Measurements from ENCODE around the gene DCAF11.
A peak's percentile ranks its signal among the peaks of the same experiment; 100 is the strongest.

Gene DCAF11

DNA sequence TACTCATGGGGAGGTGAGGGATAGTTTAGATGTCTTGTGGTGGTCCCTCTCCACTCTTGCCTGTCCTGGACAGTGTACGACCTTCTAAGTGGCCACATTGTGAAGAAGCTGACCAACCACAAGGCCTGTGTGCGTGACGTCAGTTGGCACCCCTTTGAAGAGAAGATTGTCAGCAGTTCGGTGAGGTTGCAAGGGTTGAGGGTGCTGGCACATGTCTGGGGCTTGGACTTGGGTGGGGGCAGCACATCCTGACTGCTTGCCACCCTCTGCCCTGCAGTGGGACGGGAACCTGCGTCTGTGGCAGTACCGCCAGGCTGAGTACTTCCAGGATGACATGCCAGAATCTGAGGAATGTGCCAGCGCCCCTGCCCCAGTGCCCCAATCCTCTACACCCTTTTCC lies 8.3 kb downstream of the DCAF11 start:
- no peak for DNase-seq

DNA sequence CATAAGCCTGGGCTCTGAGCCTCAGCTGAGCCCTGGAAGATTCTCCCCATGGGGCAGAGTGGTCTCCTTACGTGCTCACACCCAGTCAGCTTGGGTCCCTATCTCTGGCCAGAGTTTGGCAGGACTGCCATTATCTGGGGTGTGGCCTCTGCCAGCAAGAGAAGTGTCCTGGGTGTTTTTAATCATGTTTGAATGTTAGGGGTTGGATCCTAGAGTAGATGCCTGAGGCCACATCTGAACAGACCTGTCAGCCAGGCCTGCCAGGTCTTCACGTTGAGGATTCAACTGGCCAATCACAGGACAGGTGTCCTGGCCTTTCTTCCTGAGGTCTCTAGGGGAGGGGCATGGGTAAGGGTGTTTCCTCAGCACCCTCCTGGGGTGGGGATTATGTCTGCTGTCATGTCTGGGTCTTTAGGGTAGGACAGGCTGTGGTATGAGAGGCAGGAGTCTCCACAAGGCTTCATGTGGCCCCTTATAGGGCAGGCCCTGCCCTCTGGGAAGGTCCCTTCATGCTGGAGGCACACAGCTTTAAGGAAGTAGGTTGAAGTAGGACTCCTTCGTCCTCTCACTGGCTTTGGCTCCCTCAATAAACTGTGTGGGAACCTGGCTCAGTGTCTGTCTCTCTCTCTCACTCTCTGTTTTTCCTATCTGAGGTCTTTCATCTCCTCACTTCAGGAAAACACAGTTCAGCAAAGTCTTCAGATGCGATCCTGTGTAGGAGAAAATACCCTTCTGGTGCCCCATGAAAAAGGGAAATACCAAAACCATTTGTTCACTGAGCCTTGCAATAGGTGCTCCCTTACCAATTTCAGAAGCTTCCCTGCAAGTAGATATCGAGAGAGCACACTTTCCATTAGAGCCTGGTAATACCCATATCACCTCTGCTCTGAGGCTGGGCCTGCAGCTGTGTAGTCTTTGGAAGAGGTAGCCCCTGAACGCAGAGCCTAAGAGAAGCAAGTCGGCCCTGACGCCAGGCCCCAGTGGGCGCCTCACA lies 9.1 kb downstream of the DCAF11 start:
- DNase-seq: no peak

DNA sequence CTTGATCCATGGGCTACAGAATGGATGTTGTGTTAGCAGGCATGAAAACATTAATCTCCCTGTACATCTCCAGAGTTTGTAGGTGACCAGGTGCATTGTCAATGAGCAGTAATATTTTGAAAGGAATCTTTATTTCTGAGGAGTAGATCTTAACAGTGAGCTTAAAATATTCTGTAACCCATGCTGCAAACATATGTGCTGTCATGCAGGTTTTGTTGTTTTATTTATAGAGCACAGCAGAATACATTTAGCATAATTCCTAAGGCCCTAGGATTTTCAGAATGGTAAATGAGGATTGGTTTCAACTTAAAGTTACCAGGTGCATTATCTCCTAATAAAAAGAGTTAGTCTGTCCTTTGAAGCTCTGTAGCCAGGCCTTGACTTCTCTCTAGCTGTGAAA lies 12.4 kb downstream of the DCAF11 start:
- DNase-seq: no peak

DNA sequence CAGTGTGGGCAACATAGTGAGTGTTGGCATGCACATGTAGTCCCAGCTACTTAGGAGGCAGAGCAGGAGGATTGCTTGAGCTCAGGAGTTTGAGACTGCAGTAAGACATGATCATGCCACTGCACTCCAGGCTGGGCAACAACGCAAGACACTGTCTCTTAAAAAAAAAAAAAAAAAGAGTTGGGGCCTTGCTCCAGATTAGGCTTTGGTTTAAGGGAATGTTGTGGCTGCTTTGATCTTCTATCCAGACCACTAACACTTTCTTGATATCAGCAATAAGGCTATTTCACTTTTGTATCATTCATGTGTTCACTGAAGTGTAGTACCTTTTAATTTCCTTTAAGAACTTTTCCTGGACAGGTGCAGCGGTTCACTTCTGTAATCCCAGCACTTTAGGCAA lies 13.1 kb downstream of the DCAF11 start:
- DNase-seq: no peak

DNA sequence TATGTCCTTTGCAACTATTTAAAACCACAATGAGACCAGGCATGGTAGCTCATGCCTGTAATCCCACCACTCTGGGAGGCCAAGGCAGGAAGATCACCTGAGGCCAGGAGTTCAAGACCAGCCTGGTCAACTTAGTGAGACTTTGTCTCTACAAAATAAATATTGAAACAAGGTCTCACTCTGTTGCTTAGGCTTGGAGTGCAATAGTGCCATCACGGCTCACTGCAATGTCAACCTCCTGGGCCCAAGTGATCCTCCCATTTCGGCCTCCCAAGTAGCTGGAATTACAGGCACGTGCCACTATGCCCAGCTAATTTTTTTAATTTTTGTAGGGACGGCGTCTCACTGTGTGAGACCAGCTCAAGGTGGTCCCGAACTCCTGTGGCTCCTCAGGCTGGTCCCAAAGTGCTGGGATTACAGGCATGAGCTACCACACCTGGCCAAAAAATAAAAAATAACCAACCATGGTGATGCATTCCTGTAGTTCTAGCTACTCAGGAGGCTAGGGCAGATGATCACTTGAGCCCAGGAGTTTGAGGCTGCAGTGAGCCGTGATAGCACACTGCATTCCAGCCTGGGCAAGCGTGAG lies 14.9 kb downstream of the DCAF11 start:
- no peak for DNase-seq

DNA sequence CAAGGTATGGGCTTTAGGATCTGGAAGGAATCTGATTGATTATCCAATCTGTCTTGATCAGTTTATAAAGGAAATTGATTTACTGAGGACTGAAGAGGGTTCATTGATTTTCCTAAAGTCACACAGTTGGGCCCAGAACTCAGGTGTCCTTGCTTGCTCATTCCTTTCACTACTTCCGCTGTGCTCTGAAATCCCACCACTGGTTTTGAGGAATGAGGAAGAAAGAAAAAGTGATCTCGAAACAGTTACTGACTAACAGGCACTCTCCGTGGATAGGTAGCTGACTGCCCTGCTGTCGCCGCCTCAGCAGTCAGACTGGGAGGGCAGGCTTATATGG lies 15.8 kb downstream of the DCAF11 start, which contains the start of gene FITM1:
TSS of gene FITM1 (plus strand) at position 280 of the 337 bp plus-strand sequence. CDS start 905 bp downstream, outside the sequence.
- DNase-seq: no peak

DNA sequence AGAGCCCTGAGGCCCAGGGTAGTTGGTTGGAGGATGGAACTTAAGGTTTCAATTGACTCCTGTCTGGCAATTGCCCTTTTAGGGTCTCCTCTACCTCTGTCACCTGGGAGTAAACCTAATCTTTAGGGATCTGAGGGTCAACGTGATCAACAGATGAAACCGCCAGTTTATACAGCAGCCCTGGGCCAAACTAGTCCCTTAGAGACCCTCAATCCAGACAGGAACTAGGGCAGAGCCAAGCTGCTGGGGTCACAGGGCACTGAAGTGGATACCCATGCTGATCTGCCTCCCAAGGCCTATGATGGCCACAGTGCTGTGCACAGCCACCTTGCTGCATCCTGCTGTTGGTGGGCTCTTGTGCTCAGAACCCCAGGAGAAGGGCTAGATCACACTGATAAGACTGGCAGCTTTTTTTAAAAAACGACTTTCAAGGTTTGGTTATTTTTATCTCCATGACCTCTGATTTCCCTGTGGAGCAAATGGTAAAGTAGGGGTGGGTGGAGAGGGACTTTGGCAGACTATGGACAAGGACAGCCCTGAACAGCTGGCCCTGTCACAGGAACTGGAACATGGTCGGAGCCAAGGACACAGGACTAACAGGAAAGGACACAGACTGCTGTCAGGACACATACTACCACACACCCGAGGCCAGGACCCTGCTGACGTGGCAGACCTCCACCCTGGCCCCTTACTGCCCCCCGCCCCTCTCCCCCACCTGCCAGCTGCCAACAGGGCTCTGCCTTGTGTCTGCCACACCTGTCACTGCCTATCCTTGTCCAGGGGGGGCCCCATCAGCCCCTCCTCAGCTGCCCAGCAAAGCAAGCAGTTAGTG lies 16.4 kb downstream of the DCAF11 start:
- no peak for DNase-seq

DNA sequence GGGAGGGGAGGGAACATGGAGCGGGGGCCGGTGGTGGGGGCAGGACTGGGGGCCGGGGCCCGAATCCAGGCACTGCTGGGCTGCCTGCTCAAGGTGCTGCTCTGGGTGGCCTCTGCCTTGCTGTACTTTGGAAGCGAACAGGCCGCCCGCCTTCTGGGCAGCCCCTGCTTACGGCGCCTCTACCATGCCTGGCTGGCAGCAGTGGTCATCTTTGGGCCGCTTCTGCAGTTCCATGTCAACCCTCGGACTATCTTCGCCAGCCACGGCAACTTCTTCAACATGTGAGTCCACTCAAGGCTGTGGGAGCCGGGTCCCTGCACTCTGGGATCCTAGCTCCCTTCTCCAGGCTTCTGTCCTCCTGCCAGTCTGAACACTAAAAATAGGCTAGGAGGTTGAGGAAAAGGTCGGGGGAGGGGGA lies 17.0 kb downstream of the DCAF11 start:
- DNase-seq: no peak

DNA sequence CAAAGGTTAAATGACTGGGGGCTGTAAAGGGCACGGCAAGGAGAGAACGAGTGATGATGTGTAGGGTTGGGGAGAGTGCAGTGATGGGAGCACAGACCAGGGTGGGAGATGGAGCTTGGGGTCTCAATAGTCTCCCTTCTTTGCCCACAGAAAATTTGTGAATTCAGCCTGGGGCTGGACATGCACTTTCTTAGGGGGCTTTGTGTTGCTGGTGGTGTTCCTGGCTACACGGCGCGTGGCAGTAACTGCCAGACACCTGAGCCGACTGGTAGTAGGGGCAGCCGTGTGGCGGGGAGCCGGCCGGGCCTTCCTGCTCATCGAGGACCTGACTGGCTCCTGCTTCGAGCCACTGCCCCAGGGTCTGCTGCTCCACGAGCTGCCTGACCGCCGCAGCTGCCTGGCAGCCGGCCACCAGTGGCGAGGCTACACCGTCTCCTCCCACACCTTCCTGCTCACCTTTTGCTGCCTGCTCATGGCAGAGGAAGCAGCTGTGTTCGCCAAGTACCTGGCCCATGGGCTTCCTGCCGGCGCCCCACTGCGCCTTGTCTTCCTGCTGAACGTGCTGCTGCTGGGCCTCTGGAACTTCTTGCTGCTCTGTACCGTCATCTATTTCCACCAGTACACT lies 17.6 kb downstream of the DCAF11 start:
- peak; percentile 72 for DNase-seq

DNA sequence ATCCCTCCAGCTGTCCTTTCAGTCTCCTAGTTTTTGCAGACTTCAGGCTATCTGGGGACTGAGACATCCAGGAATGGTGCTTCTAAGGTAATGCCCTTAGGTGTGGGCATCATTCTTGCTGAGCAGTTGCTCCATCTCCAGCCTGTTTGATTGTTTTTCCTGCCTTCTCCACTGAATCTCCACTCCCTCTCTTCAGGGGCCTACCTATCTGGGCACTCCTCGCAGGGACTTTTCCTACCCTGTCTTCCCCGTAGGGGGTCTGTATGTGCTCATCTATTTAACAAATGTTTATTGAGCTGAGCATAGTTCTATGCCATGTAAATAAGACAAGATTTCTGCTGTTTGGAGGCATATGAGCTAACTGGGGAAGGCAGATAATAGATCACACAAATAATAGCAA lies 18.4 kb downstream of the DCAF11 start:
- DNase-seq: no peak

DNA sequence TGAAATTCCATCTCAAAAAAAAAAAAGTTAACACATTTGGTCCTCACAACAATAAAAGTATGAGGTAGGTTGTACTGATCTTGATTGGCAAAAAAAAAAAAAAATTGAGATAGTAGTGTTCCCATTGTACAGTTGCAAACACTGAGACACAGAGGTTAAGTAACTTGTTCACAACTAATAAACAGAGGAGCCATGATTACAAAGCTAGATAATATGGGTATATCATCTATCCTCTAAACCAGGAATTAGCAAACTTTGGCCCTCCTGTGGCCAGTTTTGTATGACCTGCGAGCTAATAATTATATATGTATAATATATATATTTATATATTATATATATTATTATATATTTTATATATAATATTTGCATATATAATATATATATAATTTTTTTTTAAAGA lies 19.2 kb downstream of the DCAF11 start:
- no peak for DNase-seq

DNA sequence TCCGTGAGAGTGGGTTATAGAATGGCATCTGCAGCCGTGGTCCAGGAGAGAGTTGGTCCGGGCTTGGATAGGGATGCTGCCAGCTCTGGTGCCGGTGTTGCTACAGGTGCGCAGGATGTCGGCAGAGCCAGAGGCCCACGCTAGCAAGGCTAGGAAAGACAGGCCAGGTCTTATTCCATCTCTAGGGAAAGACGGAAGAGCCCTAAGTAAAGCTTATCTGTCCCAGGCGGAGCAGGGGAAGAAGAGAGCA lies 20.9 kb downstream of the DCAF11 start:
- no peak for DNase-seq

DNA sequence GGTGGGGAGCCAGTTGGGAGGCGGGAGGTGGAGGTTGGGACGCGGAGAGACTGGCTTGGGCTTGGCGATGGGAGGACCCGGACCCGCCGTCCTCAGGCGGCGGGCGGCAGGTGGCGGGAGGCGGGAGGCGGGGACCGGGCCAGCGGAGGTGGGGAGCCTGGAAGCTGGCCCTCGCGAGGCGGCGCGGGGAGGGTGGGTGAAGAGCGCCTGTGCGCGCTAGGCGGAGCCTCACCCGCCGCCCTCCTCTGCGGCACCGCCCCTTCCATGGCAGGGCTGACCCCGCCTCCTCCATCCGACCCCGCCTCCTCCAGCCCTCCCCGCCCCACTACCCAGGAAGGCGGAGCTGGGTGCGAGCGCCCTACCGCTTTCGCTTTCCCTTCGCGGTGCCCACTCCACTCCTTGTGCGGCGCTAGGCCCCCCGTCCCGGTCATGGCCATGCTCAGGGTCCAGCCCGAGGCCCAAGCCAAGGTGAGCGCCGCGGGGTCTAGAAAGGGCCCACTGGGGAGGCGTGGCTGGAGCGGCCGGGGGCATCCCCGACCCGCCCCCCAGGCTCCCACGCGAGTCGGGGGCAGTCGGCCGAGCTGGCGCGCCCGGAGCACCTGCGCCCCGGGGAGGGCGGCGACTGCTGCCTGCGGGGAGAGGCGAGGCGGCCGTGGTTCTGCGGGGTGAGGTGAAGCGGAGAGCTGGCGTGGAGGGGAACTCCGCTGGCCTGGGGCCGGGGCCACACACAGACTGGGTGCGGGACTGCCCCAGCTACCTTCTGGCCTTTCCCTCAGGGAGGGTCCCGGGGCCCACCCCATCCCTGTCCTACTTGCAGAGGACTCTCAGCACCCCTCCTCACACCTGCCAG lies 21.5 kb downstream of the DCAF11 start, which contains the start of gene PSME1:
TSS of gene PSME1 (plus strand) at position 361 of the 850 bp plus-strand sequence. CDS start at position 430, 69 bp downstream.
- DNase-seq: peak; percentile 73

DNA sequence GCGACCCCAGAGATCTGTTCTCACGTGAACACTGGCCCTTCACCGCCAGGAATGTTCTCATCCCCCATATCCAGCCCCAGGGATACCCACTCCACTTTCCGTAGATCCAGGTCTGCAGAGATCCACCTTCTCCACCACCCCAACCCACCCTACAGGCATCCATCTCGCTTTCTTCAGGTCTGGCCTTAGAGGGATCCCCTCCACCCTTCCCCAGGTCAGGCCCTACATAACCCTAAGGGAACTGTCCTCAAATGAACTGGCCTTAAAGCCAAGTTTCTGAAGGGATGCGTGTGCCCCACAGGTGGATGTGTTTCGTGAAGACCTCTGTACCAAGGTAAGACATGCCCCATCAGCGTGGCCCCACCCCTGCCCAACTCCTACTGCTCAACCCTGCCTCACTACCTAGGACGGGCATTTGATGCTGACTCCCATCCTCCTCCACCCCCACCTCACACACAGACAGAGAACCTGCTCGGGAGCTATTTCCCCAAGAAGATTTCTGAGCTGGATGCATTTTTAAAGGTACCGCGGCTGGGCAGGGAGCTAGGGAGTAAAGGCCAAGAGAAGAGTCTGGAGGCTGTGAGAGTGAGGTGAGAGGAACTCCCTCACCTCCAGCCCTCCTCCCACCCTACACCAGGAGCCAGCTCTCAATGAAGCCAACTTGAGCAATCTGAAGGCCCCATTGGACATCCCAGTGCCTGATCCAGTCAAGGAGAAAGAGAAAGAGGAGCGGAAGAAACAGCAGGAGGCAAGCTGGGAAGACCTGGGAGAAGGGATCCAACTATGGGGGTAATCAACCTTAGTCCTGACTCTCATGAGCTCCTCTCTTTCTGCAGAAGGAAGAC lies 22.3 kb downstream of the DCAF11 start:
- DNase-seq: no peak

DNA sequence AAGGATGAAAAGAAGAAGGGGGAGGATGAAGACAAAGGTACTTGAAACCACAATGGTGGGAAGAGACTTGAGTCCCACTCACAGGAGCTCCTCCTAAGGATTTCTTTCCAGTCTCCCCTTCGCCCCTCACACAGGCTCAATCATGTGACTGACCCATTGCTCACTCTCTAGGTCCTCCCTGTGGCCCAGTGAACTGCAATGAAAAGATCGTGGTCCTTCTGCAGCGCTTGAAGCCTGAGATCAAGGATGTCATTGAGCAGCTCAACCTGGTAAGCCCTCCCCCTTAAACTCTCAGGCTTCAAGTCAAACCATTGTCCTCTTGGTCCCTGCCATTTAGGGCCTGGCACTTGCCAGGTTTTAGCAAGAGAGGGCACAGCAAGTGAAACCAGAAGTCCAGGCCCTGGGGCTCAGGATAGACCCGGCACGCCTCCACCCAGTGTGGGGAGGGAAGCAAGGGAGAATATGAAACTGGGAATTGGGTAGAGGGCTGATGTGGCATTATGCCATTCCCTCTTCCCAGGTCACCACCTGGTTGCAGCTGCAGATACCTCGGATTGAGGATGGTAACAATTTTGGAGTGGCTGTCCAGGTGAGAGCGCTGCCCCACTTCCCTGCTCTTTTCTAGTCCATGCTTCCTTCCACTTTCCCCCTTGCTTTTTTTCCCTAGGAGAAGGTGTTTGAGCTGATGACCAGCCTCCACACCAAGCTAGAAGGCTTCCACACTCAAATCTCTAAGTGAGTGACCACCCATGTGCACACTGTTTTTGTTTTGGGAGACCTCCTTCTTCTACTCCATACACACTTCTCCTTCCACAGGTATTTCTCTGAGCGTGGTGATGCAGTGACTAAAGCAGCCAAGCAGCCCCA lies 23.2 kb downstream of the DCAF11 start:
- DNase-seq: no peak

DNA sequence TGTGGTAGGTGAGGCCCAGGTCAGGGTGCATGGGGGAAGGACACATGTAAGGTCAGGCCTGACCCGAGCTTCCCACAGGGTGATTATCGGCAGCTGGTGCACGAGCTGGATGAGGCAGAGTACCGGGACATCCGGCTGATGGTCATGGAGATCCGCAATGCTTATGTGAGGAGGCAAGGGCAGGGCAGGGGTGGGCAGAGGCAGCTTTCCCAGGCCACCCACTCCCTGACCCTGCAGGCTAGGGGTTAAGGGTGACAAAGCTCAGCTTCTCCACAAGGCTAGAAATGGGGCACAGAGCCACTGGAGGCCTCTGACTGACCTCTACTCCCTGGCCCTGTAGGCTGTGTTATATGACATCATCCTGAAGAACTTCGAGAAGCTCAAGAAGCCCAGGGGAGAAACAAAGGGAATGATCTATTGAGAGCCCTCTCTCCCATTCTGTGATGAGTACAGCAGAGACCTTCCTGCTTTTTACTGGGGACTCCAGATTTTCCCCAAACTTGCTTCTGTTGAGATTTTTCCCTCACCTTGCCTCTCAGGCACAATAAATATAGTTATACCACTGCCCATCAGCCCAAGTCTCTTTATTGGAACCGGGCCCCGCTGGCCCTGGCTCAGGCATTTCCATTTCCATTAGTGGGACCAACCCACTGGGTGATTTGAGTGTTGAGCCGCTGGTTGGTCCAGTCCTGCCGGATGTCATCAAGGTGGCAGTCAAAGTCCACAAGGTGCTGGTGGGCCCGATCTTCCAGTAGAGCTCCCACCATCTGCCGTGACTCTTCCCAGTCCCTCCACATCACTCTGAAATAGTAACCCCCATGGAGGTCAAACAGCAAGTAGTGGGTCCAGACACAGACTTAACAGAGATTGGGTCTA lies 24.1 kb downstream of the DCAF11 start:
- no peak for DNase-seq

DNA sequence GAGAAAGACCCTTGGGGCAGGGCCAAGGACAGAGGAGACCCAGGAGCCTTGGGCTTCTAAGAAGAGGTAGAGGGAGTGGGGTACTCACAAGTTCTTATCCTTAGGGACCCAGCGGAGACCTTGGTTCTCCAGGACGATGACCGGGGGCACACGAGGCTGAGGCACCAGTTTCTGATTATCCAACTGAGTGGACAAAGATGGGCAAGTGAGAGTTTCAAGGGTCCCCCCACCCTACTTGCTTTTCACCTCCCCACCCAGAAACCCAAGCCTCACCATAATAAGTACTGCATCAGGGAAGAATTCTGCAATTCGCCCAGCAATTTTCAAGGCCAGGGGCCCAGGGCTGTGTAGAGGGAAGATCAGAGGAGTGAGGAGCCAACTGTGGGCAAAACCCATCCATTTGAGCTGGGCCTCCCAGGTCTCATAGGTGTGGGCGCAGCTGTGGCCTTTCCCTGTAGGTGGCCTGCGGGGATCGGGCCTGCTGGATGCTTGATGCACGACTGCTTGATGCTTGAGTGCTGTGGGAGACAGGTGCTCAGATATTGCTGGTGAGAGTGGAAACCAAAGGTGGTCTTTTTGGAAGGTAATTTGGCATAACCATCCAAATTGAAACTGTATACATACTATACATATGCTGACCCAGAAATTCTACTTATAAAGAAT lies 24.8 kb downstream of the DCAF11 start:
- no peak for DNase-seq

DNA sequence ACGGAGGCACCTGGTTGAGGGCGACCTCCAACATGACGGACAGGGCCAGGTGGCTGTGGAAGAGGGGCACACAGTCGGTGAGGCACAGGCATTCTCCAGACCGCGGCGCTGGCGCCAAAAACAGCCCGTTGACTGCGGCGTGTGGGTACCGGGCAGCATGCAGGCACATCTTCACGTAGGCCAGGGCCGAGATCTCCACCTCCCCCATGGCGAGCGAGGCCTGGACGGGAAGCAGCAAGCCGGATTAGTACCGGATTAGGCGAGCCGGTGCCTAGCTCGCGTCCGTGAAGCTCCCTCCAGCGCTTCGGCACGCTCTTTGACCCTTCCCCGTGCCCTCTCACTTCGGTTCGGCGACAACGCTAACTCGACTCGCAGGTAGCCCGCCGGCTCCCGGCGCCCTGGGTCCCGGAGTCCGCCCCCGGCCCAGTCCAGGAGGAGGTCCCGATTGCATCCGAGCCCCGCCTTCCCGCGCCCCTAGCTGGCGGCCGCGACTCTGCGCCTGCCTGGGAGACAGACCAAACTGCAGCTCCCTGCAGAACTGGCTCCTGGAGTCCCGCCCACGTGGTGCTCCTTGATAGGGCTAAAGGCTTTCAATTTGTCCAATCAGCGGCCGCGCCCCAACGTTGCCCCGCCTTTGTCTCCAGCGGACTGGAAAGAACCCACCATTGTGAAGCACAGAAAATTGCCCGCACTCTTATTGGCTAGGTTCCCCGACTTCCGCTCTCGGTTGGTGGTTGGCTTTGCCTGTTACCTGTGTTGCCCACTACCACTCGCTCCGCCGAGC lies 26.7 kb downstream of the DCAF11 start, which contains the start of gene EMC9:
TSS of gene EMC9 (minus strand) at position 495 of the 784 bp plus-strand sequence. CDS start at position 208, 287 bp downstream.
- DNase-seq: peak; percentile 98
